Left kidney (tissue), 2 donors: Measurements from ENCODE around the gene PLEKHA5. TPM values are rescaled to one million over a fixed set of nuclear protein-coding genes. Genes with fewer than 3 reads are reported as not detected.

Experiments used
- DNase-seq: peaks from one replicate; pipeline ENCODE4 v3.0.0-alpha.2; 2013
- polyA plus RNA-seq: library from polyadenylated mRNA; unstranded; fragments of 120-200 nt; gene quantifications from one replicate; pipeline ENCODE4 v1.2.1, GENCODE V29; 2013; ENCODE audit not compliant: insufficient read length

PLEKHA5 gene
- polyA plus RNA-seq, 1 donor, result 123 TPM

DNA sequence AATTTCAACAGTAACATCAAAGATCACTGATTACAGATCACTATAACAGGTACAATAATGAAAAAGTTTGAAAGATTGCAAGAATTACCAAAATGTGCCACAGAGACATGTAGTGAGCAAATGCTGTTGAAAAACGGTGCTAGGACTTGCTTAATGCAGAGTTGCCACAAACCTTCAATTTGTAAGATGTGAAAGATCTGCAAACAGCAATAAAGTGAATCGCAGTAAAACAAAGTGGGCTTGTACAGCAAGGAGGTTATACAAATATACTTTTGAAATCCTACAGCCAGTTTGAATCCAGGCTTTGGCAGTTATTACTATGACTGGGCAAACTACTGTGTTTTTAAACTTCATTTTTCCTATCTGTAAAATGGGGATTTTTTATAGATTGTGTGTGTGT, 1.0 kb upstream of the PLEKHA5 start:
- no peak for DNase-seq

DNA sequence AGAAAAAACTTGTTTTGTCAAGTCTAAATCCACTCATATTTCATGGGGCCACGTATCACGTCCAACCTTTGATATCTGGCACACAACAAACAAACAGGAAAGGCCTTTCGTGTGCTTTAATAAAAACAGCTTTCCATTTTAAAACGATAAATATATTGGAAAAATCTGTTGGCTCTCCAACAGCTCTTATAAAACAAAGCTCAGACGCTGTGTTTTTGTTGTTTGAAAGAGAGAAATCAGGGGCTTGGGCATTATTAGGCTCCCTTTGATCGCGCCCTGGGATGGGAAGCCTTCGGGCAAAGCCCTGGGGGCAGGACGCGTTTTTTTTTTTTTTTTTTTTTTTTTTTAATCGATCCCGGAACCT, 429 bp upstream of the PLEKHA5 start:
- peak; percentile 46 for DNase-seq

- peak; percentile 52 for DNase-seq
Observed at GRCh38 chr12:19130224-19131024, 891 bp downstream of the PLEKHA5 start.

DNA sequence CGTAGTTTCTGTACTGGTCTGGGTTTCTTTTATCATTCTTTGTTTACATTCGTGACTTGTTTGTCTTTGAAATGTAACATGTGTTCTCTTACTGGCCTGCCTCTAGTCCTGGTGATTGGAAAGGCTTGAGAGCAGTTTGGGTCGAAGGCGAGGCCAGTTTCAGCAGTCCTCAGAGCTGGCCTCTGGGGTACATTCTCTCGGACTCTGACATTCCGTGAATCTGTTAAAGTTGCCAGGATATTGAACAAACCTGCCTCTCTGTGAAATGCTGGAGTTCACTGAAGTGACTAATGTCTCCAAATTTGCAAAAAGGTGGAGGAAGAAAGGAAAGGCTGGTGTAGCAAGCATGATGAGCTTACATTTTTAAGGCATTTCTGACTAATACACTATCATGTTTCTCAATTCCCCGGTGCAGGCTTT, 1.5 kb downstream of the PLEKHA5 start:
- no peak for DNase-seq

GRCh38 chr12:19138551-19138950, 9.0 kb downstream of the PLEKHA5 start:
- DNase-seq, result no peak

- DNase-seq, result no peak
Observed at GRCh38 chr12:19138956-19139355, 9.4 kb downstream of the PLEKHA5 start.

GRCh38 chr12:19139615-19140194, 10.2 kb downstream of the PLEKHA5 start:
- no peak for DNase-seq

DNA sequence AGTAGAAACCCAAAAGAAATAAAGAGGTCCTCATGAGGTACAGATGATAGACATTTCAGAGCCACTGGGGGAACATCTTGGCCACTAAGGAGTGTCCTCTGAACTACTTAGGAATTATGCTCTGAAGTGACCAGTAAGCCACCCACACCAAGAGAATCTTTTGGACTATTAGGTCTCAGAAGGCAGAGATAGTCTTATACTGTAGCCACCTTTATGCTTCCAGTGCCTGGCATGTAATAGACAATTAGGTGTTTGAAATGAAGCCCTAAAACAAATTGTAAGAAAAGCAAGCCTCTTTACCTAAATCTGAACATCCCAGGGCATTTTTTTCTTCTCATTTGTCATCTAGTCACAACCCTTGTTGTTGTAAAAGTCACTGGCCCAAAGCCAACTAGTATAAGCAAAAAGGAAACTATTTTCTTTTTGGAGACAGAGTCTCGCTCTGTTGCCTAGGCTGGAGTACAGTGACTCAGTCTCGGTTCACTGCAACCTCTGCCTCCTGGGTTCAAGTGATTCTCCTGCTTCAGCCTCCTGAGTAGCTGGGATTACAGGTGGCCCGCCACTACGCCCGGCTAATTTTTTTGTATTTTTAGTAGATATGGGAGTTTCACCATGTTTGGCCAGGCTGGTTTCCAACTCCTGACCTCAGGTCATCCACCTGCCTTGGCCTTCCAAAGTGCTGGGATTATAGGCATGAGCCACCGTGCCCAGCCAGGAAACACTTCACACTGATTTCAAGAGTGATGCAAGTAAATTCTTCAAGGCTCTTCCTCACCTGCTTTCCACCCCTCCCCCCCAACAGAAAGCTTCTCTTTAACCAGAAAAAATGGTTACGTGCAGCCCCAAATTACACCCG, 11.1 kb downstream of the PLEKHA5 start:
- DNase-seq, result no peak

- no peak for DNase-seq
Observed at GRCh38 chr12:19142499-19142898, 13.0 kb downstream of the PLEKHA5 start.

GRCh38 chr12:19144287-19144686, 14.8 kb downstream of the PLEKHA5 start:
- no peak for DNase-seq

GRCh38 chr12:19144985-19145384, 15.5 kb downstream of the PLEKHA5 start:
- no peak for DNase-seq

- DNase-seq, result no peak
Observed at GRCh38 chr12:19148860-19149259, 19.3 kb downstream of the PLEKHA5 start.

- DNase-seq, result no peak
Observed at GRCh38 chr12:19150273-19150900, 20.9 kb downstream of the PLEKHA5 start.

DNA sequence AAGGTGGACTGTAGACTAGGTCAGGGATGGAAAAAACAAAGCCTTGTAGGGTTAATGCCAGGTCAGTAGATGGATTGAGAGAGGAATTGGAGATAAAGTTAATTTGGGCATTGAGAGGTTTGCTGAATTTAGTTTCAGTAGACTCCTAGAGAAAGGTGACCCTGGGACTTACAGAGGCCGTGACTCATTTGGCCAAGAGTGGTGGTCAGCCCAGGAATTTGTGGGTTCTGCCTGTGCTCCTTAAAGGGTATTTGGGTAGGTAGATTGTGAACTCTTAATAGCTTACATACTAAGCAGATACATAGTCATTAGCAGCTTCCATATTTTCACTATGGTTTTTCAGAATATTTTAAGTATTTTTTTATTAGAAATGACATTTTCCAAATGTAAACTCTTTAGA, 21.8 kb downstream of the PLEKHA5 start:
- DNase-seq, result no peak

DNA sequence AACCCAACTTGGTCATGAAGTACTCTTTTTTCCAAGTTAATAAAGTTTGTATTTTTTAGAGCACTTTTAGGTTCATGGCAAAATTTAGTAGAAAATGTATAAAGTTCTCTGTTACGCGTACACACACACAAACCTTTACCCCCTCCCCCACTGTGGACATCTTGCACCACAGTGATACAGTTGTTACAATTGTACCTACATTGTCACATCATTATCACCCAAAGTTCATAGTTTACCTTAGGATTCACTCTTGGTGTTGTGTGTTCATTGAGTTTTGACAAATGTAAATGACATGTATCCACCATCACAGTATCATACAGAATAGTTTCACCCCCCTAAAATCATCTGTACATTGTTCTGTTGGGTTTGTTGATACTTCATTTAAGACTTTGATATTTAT, 23.9 kb downstream of the PLEKHA5 start:
- no peak for DNase-seq

DNA sequence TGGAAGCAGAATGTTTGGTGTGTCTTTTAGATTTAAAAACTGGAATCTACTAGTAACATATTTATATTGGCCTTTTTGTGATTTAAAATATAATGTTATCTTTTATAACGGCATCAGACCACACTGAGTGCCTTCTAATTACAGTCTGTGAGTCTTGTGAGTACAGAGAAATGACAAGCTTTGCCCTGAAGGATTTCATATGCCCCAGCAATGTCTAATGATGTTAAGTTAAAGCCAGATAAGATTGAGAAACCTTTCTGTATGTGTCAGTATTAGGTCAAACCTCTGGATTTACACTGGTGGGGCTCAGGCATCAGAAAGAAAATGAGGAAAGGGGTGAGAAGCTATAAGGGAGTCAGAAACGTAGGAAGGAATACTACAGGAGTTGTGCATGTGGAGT, 25.2 kb downstream of the PLEKHA5 start:
- no peak for DNase-seq

- DNase-seq, result no peak
Observed at GRCh38 chr12:19155981-19156734, 26.6 kb downstream of the PLEKHA5 start.

GRCh38 chr12:19158923-19159322, 29.4 kb downstream of the PLEKHA5 start:
- no peak for DNase-seq

DNA sequence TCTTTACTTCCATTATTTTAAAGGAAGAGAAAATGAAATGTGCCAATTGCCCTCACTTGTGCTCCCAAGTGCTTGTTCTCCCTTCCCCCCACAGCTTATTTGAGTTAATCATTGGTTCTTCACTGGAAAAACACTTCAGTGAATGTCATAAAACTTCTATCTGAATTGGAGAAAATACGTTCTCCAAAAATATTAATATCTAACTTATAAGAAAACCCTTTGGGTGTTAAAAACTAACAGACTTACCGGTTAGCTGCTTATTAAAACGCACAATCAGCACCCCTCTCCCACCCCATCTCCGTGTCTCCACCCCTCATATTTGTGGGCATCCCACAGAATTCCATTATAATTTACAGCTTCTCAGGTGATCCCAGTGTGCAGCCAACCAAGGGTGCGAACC, 31.7 kb downstream of the PLEKHA5 start:
- DNase-seq, result no peak

GRCh38 chr12:19165451-19165850, 35.9 kb downstream of the PLEKHA5 start:
- DNase-seq, result no peak

DNA sequence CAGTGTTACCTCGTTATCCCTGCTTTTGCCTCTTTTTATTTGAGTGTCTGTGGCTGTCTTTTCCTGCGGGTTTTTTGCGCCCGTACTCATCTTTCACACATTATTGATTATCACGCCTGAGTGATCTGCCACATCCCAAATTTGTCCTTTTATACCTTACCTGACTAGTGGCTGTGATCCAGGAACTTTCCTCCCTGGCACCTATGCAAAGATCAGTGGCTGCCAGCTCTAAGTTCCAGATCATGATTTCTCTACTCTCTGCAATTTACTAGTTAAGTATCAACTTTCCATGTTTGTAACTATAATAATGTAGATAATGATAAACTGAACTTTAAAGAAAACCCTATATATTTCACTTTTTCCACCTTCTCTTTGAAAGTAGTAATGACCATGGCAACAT, 36.9 kb downstream of the PLEKHA5 start:
- DNase-seq, result no peak

- no peak for DNase-seq
Observed at GRCh38 chr12:19166956-19167355, 37.4 kb downstream of the PLEKHA5 start.
